Measurements from ENCODE around the gene RNF103. TPM values are rescaled to one million over a fixed set of nuclear protein-coding genes. Genes with fewer than 3 reads are reported as not detected.

RNF103 gene
- total and polyA plus RNA-seq, 2 of the 8 experiments (the other 6 are each of a cell fraction or from before 2014, with no cell fraction given): 3.3 to 7.4 TPM

DNA sequence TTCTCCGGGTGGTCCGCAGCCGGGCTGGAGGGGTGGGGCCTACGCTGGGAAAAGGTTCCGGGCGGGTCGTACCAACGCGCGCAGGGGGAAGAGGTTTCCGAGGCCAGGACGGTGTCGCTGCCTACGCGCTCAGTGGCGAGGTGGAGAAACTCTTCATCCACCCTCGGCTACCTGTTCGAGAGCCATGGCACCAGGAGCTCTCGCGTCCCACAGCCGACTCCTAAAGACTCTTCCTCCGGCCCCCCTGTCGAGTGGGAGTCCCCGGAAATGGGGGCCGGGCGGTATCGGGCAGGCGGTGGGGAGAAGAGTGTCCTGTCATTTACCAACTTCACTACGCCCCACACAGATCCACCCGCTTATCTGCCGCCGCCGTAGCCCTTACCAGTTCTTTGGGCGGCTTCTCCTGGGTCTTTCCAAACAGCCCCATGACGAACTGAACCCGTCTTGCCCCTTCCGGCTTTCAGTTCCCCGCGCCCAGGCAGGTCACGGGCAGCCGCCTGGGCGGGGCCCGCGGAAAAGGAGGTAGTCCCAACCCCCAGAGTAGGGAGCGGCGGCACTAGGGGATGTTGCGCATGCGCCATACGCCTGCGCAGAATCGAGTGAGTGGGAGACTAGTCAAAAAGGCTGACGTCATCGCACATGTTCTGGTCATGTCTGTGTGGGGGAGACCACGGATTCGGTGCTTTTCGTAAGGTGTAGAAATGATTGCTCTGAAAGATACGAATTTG lies 60.6 kb downstream of the RNF103 start, which contains the start of gene CHMP3 (continued):
- TF ChIP-seq, protein P1, sequence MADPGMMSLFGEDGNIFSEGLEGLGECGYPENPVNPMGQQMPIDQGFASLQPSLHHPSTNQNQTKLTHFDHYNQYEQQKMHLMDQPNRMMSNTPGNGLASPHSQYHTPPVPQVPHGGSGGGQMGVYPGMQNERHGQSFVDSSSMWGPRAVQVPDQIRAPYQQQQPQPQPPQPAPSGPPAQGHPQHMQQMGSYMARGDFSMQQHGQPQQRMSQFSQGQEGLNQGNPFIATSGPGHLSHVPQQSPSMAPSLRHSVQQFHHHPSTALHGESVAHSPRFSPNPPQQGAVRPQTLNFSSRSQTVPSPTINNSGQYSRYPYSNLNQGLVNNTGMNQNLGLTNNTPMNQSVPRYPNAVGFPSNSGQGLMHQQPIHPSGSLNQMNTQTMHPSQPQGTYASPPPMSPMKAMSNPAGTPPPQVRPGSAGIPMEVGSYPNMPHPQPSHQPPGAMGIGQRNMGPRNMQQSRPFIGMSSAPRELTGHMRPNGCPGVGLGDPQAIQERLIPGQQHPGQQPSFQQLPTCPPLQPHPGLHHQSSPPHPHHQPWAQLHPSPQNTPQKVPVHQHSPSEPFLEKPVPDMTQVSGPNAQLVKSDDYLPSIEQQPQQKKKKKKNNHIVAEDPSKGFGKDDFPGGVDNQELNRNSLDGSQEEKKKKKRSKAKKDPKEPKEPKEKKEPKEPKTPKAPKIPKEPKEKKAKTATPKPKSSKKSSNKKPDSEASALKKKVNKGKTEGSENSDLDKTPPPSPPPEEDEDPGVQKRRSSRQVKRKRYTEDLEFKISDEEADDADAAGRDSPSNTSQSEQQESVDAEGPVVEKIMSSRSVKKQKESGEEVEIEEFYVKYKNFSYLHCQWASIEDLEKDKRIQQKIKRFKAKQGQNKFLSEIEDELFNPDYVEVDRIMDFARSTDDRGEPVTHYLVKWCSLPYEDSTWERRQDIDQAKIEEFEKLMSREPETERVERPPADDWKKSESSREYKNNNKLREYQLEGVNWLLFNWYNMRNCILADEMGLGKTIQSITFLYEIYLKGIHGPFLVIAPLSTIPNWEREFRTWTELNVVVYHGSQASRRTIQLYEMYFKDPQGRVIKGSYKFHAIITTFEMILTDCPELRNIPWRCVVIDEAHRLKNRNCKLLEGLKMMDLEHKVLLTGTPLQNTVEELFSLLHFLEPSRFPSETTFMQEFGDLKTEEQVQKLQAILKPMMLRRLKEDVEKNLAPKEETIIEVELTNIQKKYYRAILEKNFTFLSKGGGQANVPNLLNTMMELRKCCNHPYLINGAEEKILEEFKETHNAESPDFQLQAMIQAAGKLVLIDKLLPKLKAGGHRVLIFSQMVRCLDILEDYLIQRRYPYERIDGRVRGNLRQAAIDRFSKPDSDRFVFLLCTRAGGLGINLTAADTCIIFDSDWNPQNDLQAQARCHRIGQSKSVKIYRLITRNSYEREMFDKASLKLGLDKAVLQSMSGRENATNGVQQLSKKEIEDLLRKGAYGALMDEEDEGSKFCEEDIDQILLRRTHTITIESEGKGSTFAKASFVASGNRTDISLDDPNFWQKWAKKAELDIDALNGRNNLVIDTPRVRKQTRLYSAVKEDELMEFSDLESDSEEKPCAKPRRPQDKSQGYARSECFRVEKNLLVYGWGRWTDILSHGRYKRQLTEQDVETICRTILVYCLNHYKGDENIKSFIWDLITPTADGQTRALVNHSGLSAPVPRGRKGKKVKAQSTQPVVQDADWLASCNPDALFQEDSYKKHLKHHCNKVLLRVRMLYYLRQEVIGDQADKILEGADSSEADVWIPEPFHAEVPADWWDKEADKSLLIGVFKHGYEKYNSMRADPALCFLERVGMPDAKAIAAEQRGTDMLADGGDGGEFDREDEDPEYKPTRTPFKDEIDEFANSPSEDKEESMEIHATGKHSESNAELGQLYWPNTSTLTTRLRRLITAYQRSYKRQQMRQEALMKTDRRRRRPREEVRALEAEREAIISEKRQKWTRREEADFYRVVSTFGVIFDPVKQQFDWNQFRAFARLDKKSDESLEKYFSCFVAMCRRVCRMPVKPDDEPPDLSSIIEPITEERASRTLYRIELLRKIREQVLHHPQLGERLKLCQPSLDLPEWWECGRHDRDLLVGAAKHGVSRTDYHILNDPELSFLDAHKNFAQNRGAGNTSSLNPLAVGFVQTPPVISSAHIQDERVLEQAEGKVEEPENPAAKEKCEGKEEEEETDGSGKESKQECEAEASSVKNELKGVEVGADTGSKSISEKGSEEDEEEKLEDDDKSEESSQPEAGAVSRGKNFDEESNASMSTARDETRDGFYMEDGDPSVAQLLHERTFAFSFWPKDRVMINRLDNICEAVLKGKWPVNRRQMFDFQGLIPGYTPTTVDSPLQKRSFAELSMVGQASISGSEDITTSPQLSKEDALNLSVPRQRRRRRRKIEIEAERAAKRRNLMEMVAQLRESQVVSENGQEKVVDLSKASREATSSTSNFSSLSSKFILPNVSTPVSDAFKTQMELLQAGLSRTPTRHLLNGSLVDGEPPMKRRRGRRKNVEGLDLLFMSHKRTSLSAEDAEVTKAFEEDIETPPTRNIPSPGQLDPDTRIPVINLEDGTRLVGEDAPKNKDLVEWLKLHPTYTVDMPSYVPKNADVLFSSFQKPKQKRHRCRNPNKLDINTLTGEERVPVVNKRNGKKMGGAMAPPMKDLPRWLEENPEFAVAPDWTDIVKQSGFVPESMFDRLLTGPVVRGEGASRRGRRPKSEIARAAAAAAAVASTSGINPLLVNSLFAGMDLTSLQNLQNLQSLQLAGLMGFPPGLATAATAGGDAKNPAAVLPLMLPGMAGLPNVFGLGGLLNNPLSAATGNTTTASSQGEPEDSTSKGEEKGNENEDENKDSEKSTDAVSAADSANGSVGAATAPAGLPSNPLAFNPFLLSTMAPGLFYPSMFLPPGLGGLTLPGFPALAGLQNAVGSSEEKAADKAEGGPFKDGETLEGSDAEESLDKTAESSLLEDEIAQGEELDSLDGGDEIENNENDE (IDR thresholded peaks at IDR 0.05; ENCODE audit: insufficient replicate concordance, low read length): no peak
- TF ChIP-seq GTF2F1 (IDR thresholded peaks at IDR 0.05; ENCODE audit: borderline replicate concordance, low read depth, low read length): no peak
- TF ChIP-seq EZH2 (IDR thresholded peaks at IDR 0.05; ENCODE audit: low read depth, low read length, severe bottlenecking): no peak
- no peak for TF ChIP-seq SIRT6 (IDR thresholded peaks at IDR 0.05; ENCODE audit: low read length)
- no peak; the same call in 1 of the 2 replicates for TF ChIP-seq TBP (IDR thresholded peaks at IDR 0.05; ENCODE audit: low read depth, low read length)
- TF ChIP-seq CHD1 (IDR thresholded peaks at IDR 0.05; ENCODE audit: low read depth, low read length): peak; percentile 87
- TF ChIP-seq MAFK (IDR thresholded peaks at IDR 0.05; ENCODE audit: low read depth, low read length): no peak; the same call in 1 of the 2 replicates
- TF ChIP-seq, protein P2, sequence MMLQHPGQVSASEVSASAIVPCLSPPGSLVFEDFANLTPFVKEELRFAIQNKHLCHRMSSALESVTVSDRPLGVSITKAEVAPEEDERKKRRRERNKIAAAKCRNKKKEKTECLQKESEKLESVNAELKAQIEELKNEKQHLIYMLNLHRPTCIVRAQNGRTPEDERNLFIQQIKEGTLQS (IDR thresholded peaks at IDR 0.05; ENCODE audit: insufficient read depth, low read depth, low read length): no peak
- no peak for TF ChIP-seq BRCA1 (IDR thresholded peaks at IDR 0.05; ENCODE audit: low read depth, low read length)
- TF ChIP-seq POLR2AphosphoS5 (IDR thresholded peaks at IDR 0.05; ENCODE audit: low read depth, low read length): peak; percentile 80

Data from H1 (cell line).